Karpas-422 (cell line): ENCODE measurements around the gene DPP4. TPM values are rescaled to one million over a fixed set of nuclear protein-coding genes. Genes with fewer than 3 reads are reported as not detected.

Source experiments
- DNase-seq: peaks from one replicate; pipeline ENCODE4 v3.0.0-alpha.2; 2015
- H2AFZ ChIP-seq: fragments of 200-600 bp; sonication (generic); 2 replicates; pipeline ENCODE4 v1.6.1; 2014; ENCODE audit warnings: antibody characterized with exemption, low read length, mixed read lengths
- H3K27ac ChIP-seq: fragments of 200-600 bp; sonication (generic); 2 replicates; pipeline ENCODE4 v1.5.1; 2014; ENCODE audit warnings: mild to moderate bottlenecking, low read length, moderate library complexity
- H3K27me3 ChIP-seq: fragments of 200-600 bp; sonication (generic); 2 replicates; pipeline ENCODE4 v1.6.1; 2014; ENCODE audit warnings: low read length, mixed read lengths
- H3K36me3 ChIP-seq: fragments of 200-600 bp; sonication (generic); 2 replicates; pipeline ENCODE4 v1.6.1; 2014; ENCODE audit warnings: low read length, mixed read lengths; ENCODE audit not compliant: insufficient read depth
- H3K4me1 ChIP-seq: fragments of 200-600 bp; sonication (generic); 2 replicates; pipeline ENCODE4 v1.6.1; 2014; ENCODE audit warnings: mild to moderate bottlenecking, low read length, mixed read lengths
- H3K4me2 ChIP-seq: fragments of 200-600 bp; sonication (generic); 2 replicates; pipeline ENCODE4 v1.6.1; 2014; ENCODE audit warnings: low read length, low read depth, mild to moderate bottlenecking; ENCODE audit not compliant: poor library complexity, severe bottlenecking
- H3K4me3 ChIP-seq: fragments of 200-600 bp; sonication (generic); 2 replicates; pipeline ENCODE4 v1.5.1; 2014; ENCODE audit warnings: mild to moderate bottlenecking, antibody characterized with exemption, low read length, mixed read lengths
- H3K79me2 ChIP-seq: fragments of 200-600 bp; sonication (generic); 2 replicates; pipeline ENCODE4 v1.6.1; 2014; ENCODE audit warnings: mild to moderate bottlenecking, low read length, mixed read lengths
- H3K9ac ChIP-seq: fragments of 200-600 bp; sonication (generic); 2 replicates; pipeline ENCODE4 v1.6.0; 2014; ENCODE audit warnings: low read length
- H3K9me2 ChIP-seq: fragments of 200-600 bp; sonication (generic), shearing (Covaris generic); replicated peaks from 2 replicates; pipeline ENCODE4 v1.6.0; 2014; ENCODE audit warnings: mild to moderate bottlenecking, low read length, moderate library complexity; ENCODE audit not compliant: insufficient read depth
- H3K9me3 ChIP-seq: fragments of 300-700, 200-600 bp; sonication (generic); 2 replicates; pipeline ENCODE4 v1.6.1; 2014; ENCODE audit warnings: low read length, mixed read lengths
- H4K20me1 ChIP-seq: fragments of 200-600 bp; sonication (generic); 2 replicates; pipeline ENCODE4 v1.6.1; 2014; ENCODE audit warnings: mild to moderate bottlenecking, antibody characterized with exemption, low read length, low read depth; ENCODE audit not compliant: insufficient read depth
- total RNA-seq: library from RNA; depleted of rRNA; stranded (reverse); fragments of >200 nt; shearing (Covaris generic); gene quantifications from 2 replicates; pipeline ENCODE4 v1.2.3, GENCODE V29; 2014; ENCODE audit warnings: low replicate concordance

DPP4 gene
- total RNA-seq, 1 experiment from 2014 or later = not detected

- Histone ChIP-seq H3K9me3 (no peaks in the 10 kb centered on the region), H3K36me3 (no peaks in the 10 kb centered on the region), H3K27me3 (no peaks in the 10 kb centered on the region), H2AFZ (no peak overlapping the region), H3K4me3 (no peak overlapping the region), H4K20me1 (no peaks in the 10 kb centered on the region), H3K4me2 (no peak overlapping the region), H3K9ac (no peak overlapping the region), H3K27ac (no peak overlapping the region), H3K79me2 (no peaks in the 10 kb centered on the region), H3K4me1 (no peaks in the 10 kb centered on the region), H3K9me2 (no peaks in the 10 kb centered on the region)
- DNase-seq = no peak
Measured at GRCh38 chr2:162013514-162014475, 60.2 kb downstream of the DPP4 start.

DNA sequence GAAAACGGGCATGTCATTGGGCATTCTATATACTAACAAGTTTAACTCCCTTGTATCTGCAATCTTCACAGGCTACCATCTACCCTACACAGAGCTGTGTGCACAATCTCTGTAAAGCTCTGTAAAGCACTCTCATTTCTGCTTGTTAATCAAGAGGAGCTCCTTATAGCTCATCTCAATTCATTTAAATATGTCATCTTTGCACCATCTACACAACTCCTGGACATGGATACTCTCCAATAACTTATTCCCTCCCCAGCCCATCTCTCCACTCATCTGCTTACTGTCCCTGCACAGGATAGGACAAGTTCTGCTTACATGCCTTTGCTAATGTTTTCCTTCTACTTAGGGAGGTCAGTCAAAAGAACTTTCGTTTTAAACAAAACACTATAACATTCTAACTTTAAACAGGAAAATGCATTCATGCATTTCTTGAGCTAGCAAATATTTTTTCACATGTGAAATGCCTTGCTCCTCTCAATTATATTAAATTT lies 61.4 kb downstream of the DPP4 start:
- no peaks in the 10 kb centered on the region for H3K36me3 ChIP-seq
- no peak overlapping the region for H3K4me3 ChIP-seq
- H2AFZ ChIP-seq = no peak overlapping the region
- no peaks in the 10 kb centered on the region for H3K9me2 ChIP-seq
- no peaks in the 10 kb centered on the region for H3K79me2 ChIP-seq
- H3K27ac ChIP-seq = no peak overlapping the region
- H3K4me1 ChIP-seq = no peaks in the 10 kb centered on the region
- no peak overlapping the region for H3K4me2 ChIP-seq
- H4K20me1 ChIP-seq = no peaks in the 10 kb centered on the region
- no peak overlapping the region for H3K9ac ChIP-seq
- no peaks in the 10 kb centered on the region for H3K27me3 ChIP-seq
- no peak for DNase-seq
- no peaks in the 10 kb centered on the region for H3K9me3 ChIP-seq

GRCh38 chr2:162011706-162012564 lies 62.1 kb downstream of the DPP4 start:
- Histone ChIP-seq H3K27ac (no peak overlapping the region), H3K4me3 (no peak overlapping the region)
- no peak for DNase-seq

DNA sequence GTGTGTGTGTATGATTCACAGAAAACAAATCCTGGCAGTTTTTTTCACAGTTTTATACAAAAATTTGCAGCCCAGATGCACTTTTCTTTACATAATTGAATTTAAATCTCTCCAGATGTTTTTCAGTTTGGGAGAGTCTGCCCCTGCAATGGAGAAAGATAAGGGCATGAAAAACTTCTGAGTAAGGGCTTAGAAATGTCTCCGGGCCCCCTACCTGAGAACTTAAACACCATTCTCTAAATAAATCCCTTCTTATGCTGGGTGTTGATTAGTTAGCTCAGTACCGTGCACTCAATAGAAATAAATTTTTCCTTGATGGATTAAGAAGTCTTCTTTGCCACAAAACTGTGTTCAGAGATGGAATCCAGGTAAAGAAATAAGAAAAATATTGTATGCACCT lies 64.5 kb downstream of the DPP4 start:
- no peaks in the 10 kb centered on the region for H3K9me2 ChIP-seq
- DNase-seq = no peak
- no peak overlapping the region for H2AFZ ChIP-seq
- no peaks in the 10 kb centered on the region for H3K4me1 ChIP-seq
- H3K9ac ChIP-seq = no peak overlapping the region
- no peaks in the 10 kb centered on the region for H3K27me3 ChIP-seq
- H3K79me2 ChIP-seq = no peaks in the 10 kb centered on the region
- H3K9me3 ChIP-seq = no peaks in the 10 kb centered on the region
- H3K36me3 ChIP-seq = no peaks in the 10 kb centered on the region
- H3K4me2 ChIP-seq = no peak overlapping the region
- H3K27ac ChIP-seq = no peak overlapping the region
- no peak overlapping the region for H3K4me3 ChIP-seq
- no peaks in the 10 kb centered on the region for H4K20me1 ChIP-seq

More at GRCh38 chr2:162011706-162012564, 62.1 kb downstream of the DPP4 start:
- Histone ChIP-seq H3K79me2 (no peaks in the 10 kb centered on the region), H3K9me3 (no peaks in the 10 kb centered on the region), H2AFZ (no peak overlapping the region), H3K36me3 (no peaks in the 10 kb centered on the region), H3K4me2 (no peak overlapping the region), H3K9me2 (no peaks in the 10 kb centered on the region), H3K27me3 (no peaks in the 10 kb centered on the region), H3K4me1 (no peaks in the 10 kb centered on the region), H4K20me1 (no peaks in the 10 kb centered on the region), H3K9ac (no peak overlapping the region)

- no peaks in the 10 kb centered on the region for H3K4me1 ChIP-seq
- peak; percentile 60 for DNase-seq
- no peak overlapping the region for H3K9ac ChIP-seq
- no peaks in the 10 kb centered on the region for H3K79me2 ChIP-seq
- H3K36me3 ChIP-seq = no peaks in the 10 kb centered on the region
- no peaks in the 10 kb centered on the region for H3K27me3 ChIP-seq
- H3K4me2 ChIP-seq = no peak overlapping the region
- no peak overlapping the region for H2AFZ ChIP-seq
- H3K9me3 ChIP-seq = no peaks in the 10 kb centered on the region
- no peaks in the 10 kb centered on the region for H3K9me2 ChIP-seq
- H4K20me1 ChIP-seq = no peaks in the 10 kb centered on the region
- H3K27ac ChIP-seq = no peak overlapping the region
- H3K4me3 ChIP-seq = no peak overlapping the region
Measured at GRCh38 chr2:162007447-162008040, 66.5 kb downstream of the DPP4 start.

GRCh38 chr2:162006337-162006736 lies 67.7 kb downstream of the DPP4 start:
- no peaks in the 10 kb centered on the region for H4K20me1 ChIP-seq
- no peak overlapping the region for H3K27ac ChIP-seq
- no peak overlapping the region for H2AFZ ChIP-seq
- no peak for DNase-seq
- H3K4me1 ChIP-seq = no peaks in the 10 kb centered on the region
- no peaks in the 10 kb centered on the region for H3K79me2 ChIP-seq
- no peaks in the 10 kb centered on the region for H3K27me3 ChIP-seq
- no peaks in the 10 kb centered on the region for H3K9me2 ChIP-seq
- no peak overlapping the region for H3K4me3 ChIP-seq
- no peak overlapping the region for H3K4me2 ChIP-seq
- H3K9me3 ChIP-seq = no peaks in the 10 kb centered on the region
- H3K36me3 ChIP-seq = no peaks in the 10 kb centered on the region
- H3K9ac ChIP-seq = no peak overlapping the region

DNA sequence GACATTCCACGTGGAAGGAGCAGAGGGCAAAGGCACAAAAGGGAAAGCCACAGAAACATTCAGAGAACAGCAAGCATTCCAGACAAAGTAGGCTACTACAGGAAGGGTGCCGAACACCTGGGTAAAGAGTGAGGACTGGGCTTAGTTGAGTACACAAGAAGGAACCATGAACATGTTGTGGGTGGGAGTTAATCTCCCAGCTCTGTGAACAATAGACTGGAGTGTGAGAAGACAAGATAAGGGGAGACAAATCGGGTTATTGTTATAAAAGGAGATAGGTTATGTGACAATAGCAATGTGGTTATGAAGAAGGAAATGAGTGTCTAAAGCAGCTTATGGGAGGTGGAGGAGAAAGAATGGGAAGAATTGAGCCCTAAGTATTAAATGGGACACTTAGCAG lies 70.0 kb downstream of the DPP4 start:
- no peaks in the 10 kb centered on the region for H3K79me2 ChIP-seq
- H2AFZ ChIP-seq = no peak overlapping the region
- no peaks in the 10 kb centered on the region for H4K20me1 ChIP-seq
- no peak overlapping the region for H3K4me2 ChIP-seq
- H3K9me3 ChIP-seq = no peaks in the 10 kb centered on the region
- H3K27ac ChIP-seq = no peak overlapping the region
- no peaks in the 10 kb centered on the region for H3K36me3 ChIP-seq
- no peaks in the 10 kb centered on the region for H3K27me3 ChIP-seq
- no peaks in the 10 kb centered on the region for H3K9me2 ChIP-seq
- H3K4me1 ChIP-seq = no peaks in the 10 kb centered on the region
- DNase-seq = no peak
- H3K4me3 ChIP-seq = no peak overlapping the region
- H3K9ac ChIP-seq = no peak overlapping the region
